Endothelial cell of umbilical vein (primary cell): ENCODE measurements around the gene PLAC1. TPM values are rescaled to one million over a fixed set of nuclear protein-coding genes. Genes with fewer than 3 reads are reported as not detected.

Source experiments
- BruUV-seq: library from RNA; stranded (reverse); fragments of 400-500 nt; replicated peaks from 2 replicates; lab custom pipeline; 2021; lab: Mats Ljungman, UMichigan
- CTCF ChIA-PET: fragments of 300-600, 350-600 bp; sonication (Branson Sonifier 250); formaldehyde crosslinking; loops from one replicate; lab custom pipeline; 2021; ENCODE audit warnings: antibody characterized with exemption, inconsistent platforms; lab: Charles Lee
- POLR2A ChIA-PET: fragments of 300-600, 350-600 bp; sonication (Branson Sonifier 250); formaldehyde crosslinking; loops from one replicate; lab custom pipeline; 2021; ENCODE audit warnings: antibody characterized with exemption, inconsistent platforms; lab: Charles Lee
- DNase-seq: peaks from one replicate; pipeline ENCODE4 v3.0.0-alpha.2; 2011; ENCODE audit warnings: low read depth, low spot score
- FAIRE-seq: peaks from 2 replicates; lab custom pipeline; 2011; peaks lifted over from hg19 to GRCh38; lab: Jason Lieb, UNC
- H2AFZ ChIP-seq: 2 replicates; pipeline ENCODE4 v1.6.0; 2012; ENCODE audit warnings: low read depth, low read length, control low read depth, inconsistent platforms
- H3K27ac ChIP-seq: 2 replicates; pipeline ENCODE4 v1.5.1; 2011; ENCODE audit warnings: low read depth, mild to moderate bottlenecking, control low read depth, low read length, moderate library complexity; ENCODE audit not compliant: insufficient read depth
- H3K27me3 ChIP-seq, 2 experiments: 2 replicates each; pipeline versions ENCODE4 v1.6.0 to v1.6.1; 2011; ENCODE audit warnings: low read length in 2 of 2, mixed read lengths in 1 of 2; ENCODE audit not compliant: control insufficient read depth in 2 of 2, insufficient read depth in 2 of 2
- H3K36me3 ChIP-seq, 2 experiments: 2 replicates in 1 of 2; 3 replicates in 1 of 2; pipeline ENCODE4 v1.5.1; 2011; ENCODE audit warnings: low read length in 2 of 2, mild to moderate bottlenecking in 1 of 2, moderate library complexity in 1 of 2; ENCODE audit not compliant: control insufficient read depth in 2 of 2, insufficient read depth in 2 of 2; ENCODE audit errors: extremely low read depth in 1 of 2
- H3K4me1 ChIP-seq: 3 replicates; pipeline ENCODE4 v1.5.1; 2011; ENCODE audit warnings: mild to moderate bottlenecking, low read length; ENCODE audit not compliant: control insufficient read depth, insufficient read depth; ENCODE audit errors: extremely low read depth
- H3K4me2 ChIP-seq: 2 replicates; pipeline ENCODE4 v1.6.1; 2011; ENCODE audit warnings: low read length, control low read depth, mixed read lengths; ENCODE audit not compliant: insufficient read depth
- H3K4me3 ChIP-seq, 3 experiments: fragments of 200-600 bp in 1 of 3; sonication (generic), shearing (Covaris generic) in 1 of 3; replicated peaks in 1 of 3; 2 replicates each; pipeline ENCODE4 v1.5.1; 2011 to 2016; ENCODE audit warnings: control low read depth in 3 of 3, low read length in 3 of 3, mild to moderate bottlenecking in 2 of 3, inconsistent platforms in 1 of 3, low read depth in 1 of 3, moderate library complexity in 1 of 3; ENCODE audit not compliant: insufficient read depth in 1 of 3
- H3K79me2 ChIP-seq: 2 replicates; pipeline ENCODE4 v1.6.0; 2012; ENCODE audit warnings: low read length, inconsistent platforms; ENCODE audit not compliant: control insufficient read depth, insufficient read depth
- H3K9ac ChIP-seq: replicated peaks from 2 replicates; pipeline ENCODE3; 2011; ENCODE audit warnings: low read length, control low read depth; ENCODE audit not compliant: insufficient read depth; ENCODE audit errors: extremely low read depth
- H3K9me1 ChIP-seq: replicated peaks from 3 replicates; pipeline ENCODE4 v1.6.0; 2011; ENCODE audit warnings: mild to moderate bottlenecking, low read length; ENCODE audit not compliant: control insufficient read depth, insufficient read depth; ENCODE audit errors: extremely low read depth
- H3K9me3 ChIP-seq: replicated peaks from 2 replicates; pipeline ENCODE4 v1.5.1; 2012; ENCODE audit warnings: low read length, inconsistent platforms; ENCODE audit not compliant: control insufficient read depth, insufficient read depth
- H4K20me1 ChIP-seq: replicated peaks from 2 replicates; pipeline ENCODE3; 2011; ENCODE audit warnings: mild to moderate bottlenecking, low read length; ENCODE audit not compliant: control insufficient read depth, insufficient read depth; ENCODE audit errors: extremely low read depth
- CTCF ChIP-seq, 2 donors: IDR thresholded peaks; 1 replicate in 1 of 2; 2 replicates in 1 of 2; pipeline ENCODE4 v1.5.1; 2011; ENCODE audit warnings: low read length in 2 of 2, mild to moderate bottlenecking in 2 of 2, moderate library complexity in 2 of 2, control low read depth in 1 of 2, inconsistent platforms in 1 of 2, low read depth in 1 of 2; ENCODE audit not compliant: insufficient read depth in 1 of 2; ENCODE audit errors: extremely low read depth in 1 of 2
- EZH2 ChIP-seq: IDR thresholded peaks from 2 replicates; pipeline ENCODE4 v1.6.1; 2012; ENCODE audit warnings: borderline replicate concordance, low read depth, mild to moderate bottlenecking, moderate library complexity, low read length, inconsistent platforms; ENCODE audit not compliant: severe bottlenecking
- FOS ChIP-seq: IDR thresholded peaks from 2 replicates; pipeline ENCODE4 v1.6.1; 2011; ENCODE audit warnings: mild to moderate bottlenecking, low read length, moderate library complexity, borderline replicate concordance; ENCODE audit not compliant: insufficient read depth
- GATA2 ChIP-seq: IDR thresholded peaks from 2 replicates; pipeline ENCODE4 v1.7.0; 2011; ENCODE audit warnings: low read depth, mild to moderate bottlenecking, moderate library complexity, mixed read lengths, low read length; ENCODE audit not compliant: insufficient read length, insufficient read depth
- JUN ChIP-seq: IDR thresholded peaks from 2 replicates; pipeline ENCODE4 v1.6.1; 2011; ENCODE audit warnings: borderline replicate concordance, low read depth; ENCODE audit not compliant: insufficient read length, insufficient read depth
- MAX ChIP-seq: IDR thresholded peaks from 2 replicates; pipeline ENCODE4 v1.6.1; 2011; ENCODE audit not compliant: insufficient read depth, insufficient read length
- MYC ChIP-seq: IDR thresholded peaks from one replicate; pipeline ENCODE4 v1.6.1; 2011; ENCODE audit warnings: mild to moderate bottlenecking, low read depth, low read length
- POLR2A ChIP-seq: IDR thresholded peaks from 2 replicates; pipeline ENCODE4 v1.6.1; 2012; ENCODE audit warnings: low read depth, mild to moderate bottlenecking, control low read depth, low read length
- POLR2AphosphoS5 ChIP-seq: IDR thresholded peaks from 2 replicates; pipeline ENCODE4 v1.6.1; 2012; ENCODE audit warnings: low read depth, mild to moderate bottlenecking, control low read depth, low read length, moderate library complexity; ENCODE audit not compliant: insufficient read depth
- dilution Hi-C: fragments of 300-500 bp; cut with MboI; formaldehyde crosslinking; loops from one replicate; pipeline ENCODE4 v1.15.0; 2019; ENCODE audit warnings: low sequenced_read_pairs; ENCODE audit not compliant: extremely low pct_ligation_motif_present
- intact Hi-C: fragments of 100-400 bp; cut with micrococcal nuclease; formaldehyde crosslinking; loops from one replicate; pipeline ENCODE4 v1.10.0; 2022
- polyA plus RNA-seq, 4 experiments: library from polyadenylated mRNA; depleted of rRNA in 3 of 4; stranded (reverse) in 3 of 4; unstranded in 1 of 4; fragments of >200 nt; gene quantifications; 2 replicates each; pipeline versions ENCODE4 v1.2.1 to v1.2.3, GENCODE V29; 2011 to 2012; ENCODE audit warnings: missing spikeins in 1 of 4
- total RNA-seq: library from RNA; stranded (reverse); gene quantifications from 2 replicates; pipeline ENCODE4 v1.2.3, GENCODE V29; 2021

Gene PLAC1
- total and polyA plus RNA-seq, 2 donors (not counting 3 experiments of a cell fraction or from before 2014, with no cell fraction given), result 0.58 to 2.4 TPM

- ChIA-PET CTCF (interaction anchor here (0.8 to 1.4 kb wide), 8 partner anchors 16 to 212 kb away, joined by 3 to 9 read pairs (median 4); no protein-coding TSS in a partner anchor), POLR2A (no interaction called here)
- no peak overlapping the region for H2AFZ ChIP-seq
Observed at GRCh38 chrX:134551376-134552048, 106.8 kb downstream of the PLAC1 start.

More at GRCh38 chrX:134551376-134552048, 106.8 kb downstream of the PLAC1 start:
- Histone ChIP-seq H3K4me3 (peak overlapping the region in 2 of 3 experiments; percentile 4 to 80), H3K27me3 (no peaks in the 10 kb centered on the region), H3K27ac (no peak overlapping the region), H3K4me2 (peak overlapping the region; percentile 80), H3K9ac (no peak overlapping the region), H3K9me3 (no peaks in the 10 kb centered on the region), H3K79me2 (peaks cover 17% of the 10 kb centered on the region), H4K20me1 (no peaks in the 10 kb centered on the region), H3K4me1 (peaks cover 22% of the 10 kb centered on the region), H3K36me3 (no peaks in the 10 kb centered on the region), H3K9me1 (no peaks in the 10 kb centered on the region)
- DNase-seq, result peak; percentile 42
- BruUV-seq, result no TSS peak
- dilution Hi-C loops (no loop called here), intact Hi-C loops (no loop called here)
- no peak for TF ChIP-seq POLR2AphosphoS5
- no peak for TF ChIP-seq JUN
- no peak for TF ChIP-seq FOS
- no peak for TF ChIP-seq CTCF (IDR thresholded peaks at IDR 0.05; ENCODE audit: extremely low read depth in 1 of 2, insufficient read depth in 1 of 2, low read depth in 1 of 2, low read length in 2 of 2)
- TF ChIP-seq MYC, result no peak
- no peak for TF ChIP-seq GATA2
- TF ChIP-seq MAX, result no peak
- no peak for TF ChIP-seq EZH2
- no peak for TF ChIP-seq POLR2A
- FAIRE-seq, result no peak
